Activated CD4-positive, alpha-beta T cell treated with anti-CD3 and anti-CD28 coated beads for 48 hours (primary cell): ENCODE measurements around the gene WDFY2.

Source experiments
- DNase-seq: peaks from one replicate; pipeline ENCODE4 v3.0.0-alpha.2; 2020

WDFY2 gene

DNA sequence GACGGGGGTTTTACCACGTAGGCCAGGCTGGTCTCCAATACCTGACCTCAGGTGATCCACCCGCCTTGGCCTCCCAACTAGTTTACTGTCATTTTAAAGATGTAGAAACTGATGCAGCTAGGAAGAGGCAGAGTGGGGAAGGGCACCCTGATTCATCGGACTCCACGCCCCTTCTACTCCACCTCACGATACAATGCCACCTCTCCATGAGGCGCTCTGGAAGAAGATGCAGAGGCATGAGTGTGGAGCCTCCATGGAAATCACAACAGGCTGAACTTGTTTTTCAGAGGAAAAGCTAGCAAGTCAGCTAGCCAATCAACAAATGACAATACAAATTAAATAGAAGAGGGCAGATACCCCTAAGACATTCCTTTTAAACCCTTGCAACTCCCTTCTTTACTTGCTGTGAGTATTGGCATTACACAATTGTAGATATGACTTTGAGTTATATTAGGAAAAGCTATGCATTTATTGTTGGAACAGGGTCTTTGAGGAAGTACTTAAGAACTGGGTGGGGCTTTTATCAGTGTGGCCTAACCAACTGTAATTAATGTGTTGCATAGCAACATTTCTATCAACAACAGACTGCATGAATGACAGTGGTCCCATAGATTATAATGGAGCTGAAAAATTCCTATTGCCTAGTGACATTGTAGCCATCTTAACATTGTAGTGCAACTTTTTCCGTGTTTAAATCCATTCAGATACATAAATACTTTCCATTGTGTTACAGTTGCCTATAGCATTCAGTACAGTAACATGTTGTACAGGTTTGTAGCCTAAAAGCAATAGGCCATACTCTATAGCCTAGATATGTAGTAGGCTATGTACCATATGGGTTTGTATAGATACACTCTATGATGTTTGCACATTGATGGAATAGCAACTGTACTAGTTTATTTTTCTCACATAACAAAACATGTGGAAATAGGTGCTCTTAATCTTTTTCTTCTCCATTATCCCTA, 17.6 kb downstream of the WDFY2 start:
- DNase-seq, result no peak

DNA sequence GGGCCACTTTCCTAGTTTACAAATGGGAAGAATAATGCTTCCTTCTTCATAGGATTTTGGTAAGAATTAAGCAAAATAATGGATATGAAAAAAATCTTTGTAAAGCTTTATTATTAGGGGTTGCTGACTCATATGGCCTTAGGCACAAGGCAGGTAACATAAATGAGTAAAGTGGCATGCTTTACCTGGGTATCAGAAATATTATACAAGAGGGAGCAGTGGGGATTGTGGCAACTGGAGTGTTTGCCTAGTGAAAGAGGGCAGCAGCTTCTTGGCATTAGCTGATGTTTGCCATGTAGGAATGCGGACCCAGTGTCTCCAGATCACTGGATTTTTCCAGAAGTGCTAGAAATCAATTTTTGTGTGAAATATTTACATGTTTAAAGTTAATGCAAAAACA, 19.5 kb downstream of the WDFY2 start:
- DNase-seq, result no peak

GRCh38 chr13:51605698-51606097, 21.4 kb downstream of the WDFY2 start:
- no peak for DNase-seq

DNA sequence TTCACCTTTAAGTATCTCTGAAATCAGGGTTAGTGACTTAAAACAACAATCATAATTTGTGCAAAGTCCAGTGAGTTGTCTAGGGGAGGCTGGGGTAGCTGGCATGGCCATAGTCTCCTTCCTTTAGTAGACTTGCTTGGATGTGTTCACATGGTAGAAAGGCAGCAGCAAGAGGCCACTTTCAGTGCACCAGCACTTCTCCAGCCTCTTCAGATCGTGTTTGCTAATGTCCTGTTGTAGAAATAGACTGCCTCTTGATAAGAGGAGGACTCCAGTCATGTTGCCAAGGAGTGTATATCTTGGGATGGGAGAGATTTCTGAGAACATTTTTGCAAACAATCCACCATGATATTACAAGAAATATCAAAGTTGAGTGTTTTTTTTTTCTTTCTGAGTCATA, 22.9 kb downstream of the WDFY2 start:
- no peak for DNase-seq

- no peak for DNase-seq
These were observed 24.7 kb downstream of the WDFY2 start for GRCh38 chr13:51608857-51609406.

DNA sequence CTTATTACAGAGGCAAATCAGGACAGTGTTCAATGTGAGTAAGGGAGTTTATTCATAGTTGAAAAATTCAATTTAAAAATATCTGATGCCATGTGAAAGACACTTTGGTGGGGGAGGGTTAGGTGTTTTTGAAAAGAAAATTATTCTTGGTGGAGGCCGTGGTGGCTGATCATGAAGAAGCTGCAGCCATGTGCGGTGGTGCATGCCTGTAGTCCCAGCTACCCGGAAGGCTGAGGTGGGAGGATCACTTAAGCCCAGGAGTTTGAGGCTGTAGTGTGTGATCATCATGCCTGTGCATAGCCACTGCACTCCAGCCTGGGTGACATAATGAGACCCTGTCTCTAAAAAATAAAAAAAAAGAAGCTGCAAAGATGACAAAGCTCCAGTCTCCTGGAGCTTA, 28.6 kb downstream of the WDFY2 start:
- no peak for DNase-seq

DNA sequence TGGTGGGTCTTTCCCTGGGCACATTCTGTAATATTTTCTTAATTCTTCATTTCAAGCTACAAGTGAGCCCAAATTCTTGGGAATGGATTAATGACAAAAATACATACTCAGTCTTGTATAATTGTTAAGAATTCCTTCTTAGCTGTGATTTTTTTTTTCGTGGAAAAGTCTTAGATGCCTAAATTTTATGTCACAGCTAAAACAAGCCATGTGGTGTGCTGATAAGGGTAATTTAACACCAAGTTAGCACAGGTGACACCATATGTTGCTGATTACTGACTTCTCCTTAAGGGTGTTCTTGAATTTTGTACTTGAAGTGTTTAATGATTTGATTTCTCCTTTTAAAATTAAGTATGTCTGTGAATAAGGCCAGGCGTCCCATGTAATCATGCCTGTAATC, 29.3 kb downstream of the WDFY2 start:
- no peak for DNase-seq

GRCh38 chr13:51614350-51614786, 30.1 kb downstream of the WDFY2 start:
- DNase-seq, result peak; percentile 60

DNA sequence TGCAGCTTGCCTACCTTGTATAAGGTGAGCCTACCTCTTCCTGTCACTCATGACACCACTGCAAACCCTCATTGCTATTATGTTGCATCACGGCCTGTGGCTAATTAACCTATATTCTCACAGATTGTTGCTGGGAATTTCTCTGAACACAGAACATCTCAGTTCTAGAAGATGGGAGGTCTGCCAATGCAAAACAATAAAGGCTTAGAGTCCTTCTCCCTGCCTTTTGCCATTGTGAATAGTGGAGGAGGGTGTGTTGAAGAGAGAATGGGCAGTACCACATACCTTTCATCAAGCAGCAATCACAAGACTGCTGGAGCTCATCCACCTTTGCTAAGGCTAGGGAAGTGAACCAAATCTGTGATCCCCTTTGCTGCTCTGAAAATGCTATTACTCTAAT, 34.4 kb downstream of the WDFY2 start:
- no peak for DNase-seq

DNA sequence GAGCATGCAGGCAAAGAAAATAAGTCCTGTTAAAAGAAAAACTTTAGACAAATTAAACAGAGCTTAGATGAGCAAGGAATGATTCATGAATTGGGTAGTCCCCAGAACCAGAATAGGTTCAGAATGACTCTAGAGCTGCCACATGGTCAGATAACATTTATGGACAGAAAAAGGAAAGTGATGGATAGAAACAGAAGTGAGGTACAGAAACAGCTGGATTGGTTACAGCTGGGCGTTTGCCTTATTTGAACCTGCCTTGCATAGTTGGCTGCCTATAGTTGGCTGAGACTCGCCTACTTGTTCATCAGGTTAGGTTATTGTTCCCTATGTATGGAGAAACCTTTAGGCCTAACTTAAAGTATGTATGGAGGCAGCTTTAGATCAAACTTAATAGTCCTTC, 35.4 kb downstream of the WDFY2 start:
- DNase-seq, result peak; percentile 40

- DNase-seq, result no peak
These were observed 36.1 kb downstream of the WDFY2 start for GRCh38 chr13:51620165-51620983.

GRCh38 chr13:51621602-51622001, 37.3 kb downstream of the WDFY2 start:
- no peak for DNase-seq

DNA sequence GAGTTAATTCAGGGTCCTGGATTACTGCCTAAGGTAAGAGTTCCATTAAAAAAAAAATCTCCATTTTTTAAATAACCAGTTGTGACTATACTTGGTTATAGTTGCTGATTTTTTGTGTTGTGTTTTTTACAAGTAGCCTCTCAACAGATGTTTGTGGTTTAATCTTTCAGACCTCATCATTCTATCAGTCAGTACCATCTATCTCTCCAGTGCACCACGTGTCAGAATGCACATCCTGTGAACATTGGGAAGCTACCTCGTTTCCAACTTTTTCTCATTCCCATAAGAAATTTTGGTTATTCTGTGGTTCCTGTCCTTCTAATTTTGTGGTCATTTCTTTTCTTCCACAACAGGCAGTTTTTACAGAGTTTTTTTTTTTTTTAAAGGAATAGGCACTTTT, 39.2 kb downstream of the WDFY2 start:
- DNase-seq, result no peak

- DNase-seq, result no peak
These were observed 39.9 kb downstream of the WDFY2 start for GRCh38 chr13:51624207-51624606.

DNA sequence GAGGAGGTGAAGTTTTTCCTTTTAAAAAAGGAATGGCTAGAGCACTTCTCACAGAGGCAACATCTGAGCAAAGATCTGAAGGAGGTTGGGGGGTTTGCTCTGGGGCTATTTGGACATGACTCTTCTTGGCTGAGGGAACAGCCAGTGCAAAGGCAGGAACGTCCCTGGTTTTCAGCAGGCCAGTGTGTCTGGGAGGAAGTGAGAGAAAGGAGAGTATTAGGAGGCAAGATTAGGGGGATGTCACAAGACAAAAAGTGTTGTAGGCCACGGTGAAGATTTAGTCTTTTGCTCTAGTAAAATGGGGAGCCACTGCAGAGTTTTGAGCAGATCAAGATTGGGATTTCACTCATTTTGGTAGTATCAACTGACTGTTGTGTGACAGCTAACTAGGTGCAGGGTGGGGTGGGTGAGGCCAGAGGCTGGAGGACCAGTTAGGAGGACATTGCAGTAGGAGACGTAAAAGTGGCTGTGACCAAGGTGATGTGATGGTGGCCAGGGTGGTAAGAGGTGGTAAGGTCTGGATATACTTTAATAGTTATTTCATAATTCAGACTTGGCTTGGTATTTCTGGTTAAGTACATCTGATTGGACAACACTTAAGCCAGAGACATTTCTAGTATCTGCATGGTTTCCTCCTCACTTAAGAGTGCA, 40.6 kb downstream of the WDFY2 start:
- DNase-seq, result no peak

DNA sequence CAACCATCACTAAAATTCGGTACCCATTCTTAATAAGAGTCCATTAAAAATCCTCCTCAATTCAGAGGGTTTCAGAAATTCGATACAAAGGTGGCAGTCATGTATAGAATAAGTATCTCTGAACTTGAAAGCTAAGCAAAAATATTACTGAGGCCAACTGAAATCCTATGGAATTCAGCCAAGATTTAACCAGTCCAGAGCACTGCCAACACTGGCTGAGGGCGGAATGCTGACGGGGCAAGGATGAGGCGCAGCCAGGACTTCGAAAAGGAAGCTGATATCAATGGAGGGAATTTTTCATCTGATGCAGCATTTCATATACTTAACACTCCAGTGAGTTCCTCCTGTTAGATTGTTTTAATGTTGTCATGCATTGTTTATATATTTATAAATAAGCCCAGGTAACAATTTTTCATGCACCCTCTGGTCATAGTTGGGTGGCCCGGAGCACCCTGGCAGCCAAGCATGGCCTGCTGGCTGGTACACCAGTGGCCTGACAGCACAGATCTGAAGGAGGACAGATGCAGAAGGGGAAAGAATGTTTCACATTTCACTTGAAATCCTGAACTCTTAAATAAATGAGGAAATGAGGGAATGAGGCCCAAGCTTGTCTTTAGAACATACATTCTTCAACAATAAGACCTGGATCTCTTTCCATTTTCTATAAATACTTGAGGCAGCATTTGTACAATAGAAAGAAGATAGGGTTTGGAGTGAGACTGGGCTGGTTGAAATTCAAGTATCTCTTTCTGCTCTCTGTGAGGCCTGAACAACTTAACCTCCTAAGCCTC, 41.5 kb downstream of the WDFY2 start:
- no peak for DNase-seq

DNA sequence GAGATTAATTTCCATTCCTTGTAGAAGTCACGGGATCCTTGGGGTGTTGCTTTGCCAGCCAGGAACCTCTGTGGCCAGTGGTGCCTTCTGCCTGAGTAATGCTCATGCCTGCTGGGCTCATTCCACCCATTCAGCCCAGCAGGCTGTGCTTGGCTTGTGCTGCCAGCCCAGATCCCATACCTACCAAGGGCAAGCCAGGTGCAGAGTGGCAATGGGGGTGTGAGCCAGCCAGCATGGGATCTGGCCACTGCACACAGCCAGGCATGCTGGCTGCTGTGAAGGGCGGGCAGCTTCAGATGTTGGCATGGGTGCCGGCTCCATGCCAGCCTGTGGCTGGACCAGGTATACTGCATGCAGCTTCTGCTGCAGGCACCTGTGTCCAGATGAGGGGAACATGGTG, 42.5 kb downstream of the WDFY2 start:
- DNase-seq, result no peak

DNA sequence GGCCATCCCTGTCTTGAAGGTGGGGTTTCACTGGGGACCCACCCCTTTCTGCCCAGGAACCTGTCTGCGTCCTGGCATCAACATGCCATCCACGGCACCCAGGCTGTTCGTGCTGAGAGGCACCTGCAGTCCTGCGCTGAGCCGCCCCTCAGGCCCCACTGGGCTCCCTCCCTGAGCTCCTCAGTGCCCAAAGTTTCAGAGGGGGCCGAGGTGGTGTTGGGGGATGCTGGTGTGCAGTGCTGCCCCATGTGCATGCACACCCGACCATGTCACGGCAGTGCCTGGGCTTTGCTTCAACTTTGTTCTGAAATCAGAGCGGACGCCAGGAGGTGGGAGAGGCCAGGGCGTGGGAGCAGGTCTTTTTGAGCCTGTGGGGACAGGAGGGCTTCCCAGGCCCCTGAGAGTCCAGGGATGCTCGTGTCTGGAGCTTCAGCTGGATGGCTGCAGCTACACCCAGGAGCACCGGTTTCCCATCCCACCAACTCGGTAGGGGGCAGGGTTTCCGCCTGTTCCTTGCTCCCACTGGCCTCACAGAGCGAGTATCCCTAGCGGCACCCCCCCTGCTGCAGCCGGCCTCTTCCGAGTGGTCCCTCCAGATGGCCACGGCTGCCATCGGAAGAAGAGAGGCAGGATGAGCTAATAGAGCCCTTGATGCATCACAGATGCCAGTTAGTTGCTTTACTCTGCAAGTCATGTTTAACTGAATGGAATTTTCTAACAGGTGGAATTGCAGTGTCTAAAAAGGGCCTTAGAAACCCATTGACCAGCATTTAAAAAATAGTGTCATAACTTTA, 44.0 kb downstream of the WDFY2 start:
- DNase-seq, result no peak

- DNase-seq, result no peak
These were observed 45.4 kb downstream of the WDFY2 start for GRCh38 chr13:51629491-51630287.

DNA sequence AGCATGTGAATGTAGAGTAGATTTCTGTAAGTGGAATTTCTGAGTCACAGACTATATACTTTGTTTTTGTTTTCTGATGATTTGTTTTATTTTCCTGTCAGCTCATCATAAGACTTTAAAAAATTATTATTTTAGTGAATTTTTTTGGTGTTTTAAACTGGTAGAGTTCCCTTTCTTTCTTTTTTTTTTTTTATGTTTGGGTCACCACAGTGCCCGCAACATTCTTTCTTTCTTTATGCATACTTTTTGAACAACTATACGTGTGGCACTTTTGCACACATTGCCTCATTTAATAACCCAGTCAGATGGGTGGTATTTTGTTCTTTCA, 46.0 kb downstream of the WDFY2 start:
- DNase-seq, result no peak
